GM19452 (cell line): Measurements from ENCODE around the gene KCNG2.

ENCODE experiments used
- ATAC-seq: cut with Tn5 transposase; IDR thresholded peaks from one replicate; pipeline ENCODE4 v1.9.1; 2021; ENCODE audit not compliant: unreplicated experiment

Gene KCNG2

DNA sequence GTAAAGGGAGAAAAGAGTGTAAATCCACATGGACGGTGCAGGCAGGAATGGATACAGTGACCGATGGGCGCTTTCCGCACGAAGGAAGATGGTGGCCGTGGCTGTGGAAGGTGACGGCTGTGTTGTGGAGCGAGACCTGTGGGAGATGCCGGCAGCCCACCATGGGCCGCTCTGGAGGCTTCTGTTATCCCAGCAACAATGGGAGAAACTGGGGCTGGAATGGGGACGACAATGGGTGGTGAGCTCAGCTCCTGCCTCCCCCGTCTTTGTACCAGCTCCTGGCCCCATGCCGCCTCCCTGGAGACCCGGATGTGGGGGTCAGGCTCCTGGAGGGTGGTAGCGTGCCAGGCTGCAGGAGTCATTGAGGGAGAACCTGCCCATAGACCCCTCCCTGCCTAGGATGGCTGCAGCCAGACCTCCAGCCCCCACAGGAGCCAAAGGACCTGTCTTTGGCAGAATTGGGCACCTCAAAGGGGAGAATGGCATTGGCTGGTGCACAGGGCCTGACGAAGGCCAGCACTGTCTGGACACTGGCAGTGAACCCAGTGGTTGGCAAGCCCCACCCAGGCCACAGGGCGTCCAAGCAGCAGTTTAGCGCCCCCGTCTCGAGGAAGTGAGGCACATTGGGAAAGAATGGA, 81.1 kb downstream of the KCNG2 start:
- no peak for ATAC-seq

DNA sequence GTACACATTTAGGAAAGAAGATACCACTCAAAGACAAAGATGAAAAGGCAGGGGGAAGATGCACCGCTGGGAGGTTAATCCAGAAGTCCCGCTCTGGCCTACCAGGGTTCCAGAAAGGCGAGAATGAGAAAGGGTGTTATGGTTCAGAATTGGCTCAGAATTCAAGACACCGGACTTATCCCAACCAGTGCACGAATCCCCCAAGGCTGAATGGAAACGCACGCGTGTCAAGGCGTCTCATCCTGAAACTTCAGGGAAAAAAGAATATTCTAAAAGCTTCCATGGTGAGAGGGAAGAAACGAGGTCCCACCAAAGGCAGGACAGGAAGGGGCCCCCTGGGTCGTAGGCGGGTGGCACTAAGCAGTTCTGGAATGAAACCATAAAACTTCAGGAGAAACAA, 81.8 kb downstream of the KCNG2 start:
- ATAC-seq: no peak

DNA sequence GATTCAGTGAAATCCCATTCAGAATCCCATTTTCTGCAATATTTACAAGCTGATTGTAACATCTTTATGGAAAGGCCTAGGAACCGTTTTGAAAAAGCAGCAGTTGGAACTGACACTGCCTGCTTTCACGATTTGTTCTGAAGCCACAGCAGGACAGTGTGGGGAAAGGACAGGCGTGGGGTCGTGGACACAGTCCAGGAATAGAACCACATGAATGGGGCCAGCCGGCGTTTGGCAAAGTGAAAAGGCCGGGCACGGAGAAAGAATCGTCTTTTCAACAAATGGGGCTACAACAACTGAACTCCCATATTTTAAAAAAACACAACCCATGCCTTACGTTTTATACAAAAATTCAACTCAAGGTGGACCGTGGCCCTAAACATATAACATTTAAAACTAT, 84.0 kb downstream of the KCNG2 start:
- no peak for ATAC-seq

DNA sequence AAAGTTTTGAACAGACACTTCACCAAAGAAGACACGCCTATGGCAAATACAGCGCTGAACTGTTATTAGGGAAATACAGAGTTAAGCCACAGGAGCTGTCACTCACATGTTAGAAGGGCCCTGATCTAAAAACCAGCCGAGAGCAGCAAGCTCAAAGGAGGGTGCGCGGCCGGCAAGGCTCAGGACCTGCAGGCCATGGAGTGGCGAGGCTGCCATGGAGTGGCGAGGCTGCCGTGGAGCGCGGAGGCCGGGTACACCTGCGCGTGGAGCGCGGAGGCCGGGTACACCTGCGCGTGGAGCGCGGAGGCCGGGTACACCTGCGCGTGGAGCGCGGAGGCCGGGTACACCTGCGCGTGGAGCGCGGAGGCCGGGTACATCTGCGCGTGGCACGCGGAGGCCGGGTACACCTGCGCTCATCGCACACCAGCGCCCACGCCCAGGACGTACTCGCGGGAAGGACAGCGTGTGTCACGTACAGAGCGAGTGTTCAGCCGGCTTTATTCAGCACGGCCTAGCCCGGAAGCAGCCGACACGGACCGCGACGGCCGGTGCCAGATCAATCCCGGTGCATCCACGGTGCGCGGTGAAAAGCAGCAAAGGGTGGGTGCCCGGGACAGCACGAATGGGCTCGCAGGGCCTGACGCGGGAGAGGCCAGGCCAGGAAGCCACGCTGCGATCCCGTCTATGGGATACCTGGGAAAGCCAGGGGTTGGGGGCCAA, 84.9 kb downstream of the KCNG2 start:
- ATAC-seq: no peak

DNA sequence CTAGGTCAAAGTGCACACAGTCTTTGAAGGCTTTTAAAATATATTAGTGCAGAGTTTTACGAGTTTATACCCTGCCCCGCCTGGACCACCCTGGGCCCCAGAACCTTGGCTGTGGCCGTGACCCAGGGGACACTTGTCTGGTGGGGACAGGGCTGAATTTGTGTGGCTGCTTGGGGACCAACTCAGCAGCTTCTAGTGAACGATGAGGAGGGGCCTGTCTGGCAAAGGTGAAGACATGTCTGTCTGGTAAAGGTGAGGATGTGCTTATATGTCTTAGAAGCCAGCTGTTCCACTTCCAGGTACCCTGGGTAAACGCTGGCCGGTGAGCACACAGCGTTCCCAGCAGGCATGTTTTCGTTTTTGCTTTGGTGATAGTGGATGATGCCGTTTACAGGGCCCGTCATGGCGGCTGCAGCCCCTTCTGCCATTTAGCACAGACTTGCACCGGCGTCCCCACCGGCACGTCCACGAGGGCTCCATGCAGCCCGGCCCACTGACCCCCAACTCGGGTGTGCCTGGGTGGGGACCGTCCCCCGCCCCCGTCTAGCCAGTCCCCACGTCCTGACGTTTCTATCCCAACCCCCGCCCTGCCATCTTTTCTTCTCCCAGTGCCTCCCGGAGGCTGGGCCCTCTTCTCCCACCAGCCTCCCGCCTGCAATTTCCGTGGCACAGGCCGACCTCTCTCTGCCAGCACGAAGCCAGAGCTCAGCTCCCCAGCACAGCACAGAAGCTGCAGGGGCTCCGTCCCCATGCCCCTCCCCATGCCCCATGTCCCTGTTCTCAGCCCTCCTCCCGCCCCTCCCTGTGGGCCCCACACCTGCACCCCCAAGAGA, 85.9 kb downstream of the KCNG2 start:
- no peak for ATAC-seq

DNA sequence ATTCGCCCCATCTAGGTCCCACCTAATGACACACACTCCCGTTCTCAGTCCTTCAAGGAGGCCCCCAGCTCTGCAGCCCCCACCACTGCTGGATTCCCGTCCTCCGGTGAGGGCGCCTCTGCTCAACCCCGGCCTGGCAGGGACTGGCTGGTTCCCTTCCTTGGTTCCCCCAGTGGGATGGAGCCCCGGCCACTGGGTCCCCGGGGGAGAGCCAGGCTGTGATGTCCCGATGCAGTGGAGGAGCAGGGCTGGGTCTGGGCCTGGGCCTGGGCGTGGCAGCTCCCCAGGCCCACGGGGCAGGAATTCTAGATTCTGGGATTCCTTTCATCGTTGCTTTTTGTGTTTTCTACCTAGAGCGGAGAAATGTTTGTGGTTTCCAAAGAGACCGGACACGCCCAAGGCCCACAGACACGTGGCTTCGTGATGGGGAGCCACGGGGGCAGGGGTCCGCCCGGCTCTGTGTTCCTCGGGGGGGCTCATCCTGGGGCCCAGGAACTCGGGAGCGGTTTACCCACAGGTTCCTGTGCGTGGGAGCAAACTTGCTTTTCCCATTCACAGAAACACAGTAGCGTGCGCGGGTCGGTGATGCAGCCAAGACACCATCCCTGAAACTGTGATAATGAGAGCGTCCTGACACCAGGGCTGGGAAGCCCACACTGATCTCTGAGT, 86.7 kb downstream of the KCNG2 start:
- no peak for ATAC-seq

DNA sequence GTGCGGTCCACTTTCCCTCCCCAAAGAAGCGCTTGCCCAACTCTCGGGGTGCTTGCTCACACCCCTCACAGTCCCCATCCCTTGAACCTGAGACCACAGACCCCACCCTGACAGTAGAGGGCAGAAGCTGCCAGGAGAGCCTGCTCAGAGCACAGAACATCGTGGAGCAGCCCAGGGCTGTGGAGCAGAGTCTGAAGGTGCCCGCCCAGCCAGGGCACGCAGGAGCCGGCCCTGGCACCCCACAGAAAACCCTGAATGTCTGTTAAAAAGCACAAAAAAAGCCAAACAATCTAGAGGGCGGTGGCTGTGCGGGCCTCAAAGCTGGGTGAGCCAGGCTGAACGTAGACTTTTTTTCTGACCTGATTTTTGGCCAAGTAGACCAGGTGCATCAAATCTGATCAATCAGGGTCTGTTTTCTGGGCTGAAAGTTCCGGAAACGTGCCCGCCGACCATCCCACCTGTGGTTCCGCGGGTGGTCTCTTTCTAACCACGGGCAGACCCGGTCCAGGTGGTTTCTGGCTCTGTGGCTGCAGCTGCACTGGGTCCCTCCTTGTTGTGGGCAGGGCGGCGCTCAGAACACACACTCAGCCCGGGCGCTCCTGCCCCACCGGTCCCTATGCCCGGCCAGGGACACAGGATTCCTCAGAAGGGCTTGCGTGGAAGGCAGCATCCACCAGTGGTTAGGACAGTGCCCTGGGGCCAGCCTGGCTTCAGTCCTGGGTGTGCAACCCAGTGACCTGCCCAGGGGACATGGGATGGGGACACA, 87.4 kb downstream of the KCNG2 start:
- no peak for ATAC-seq

DNA sequence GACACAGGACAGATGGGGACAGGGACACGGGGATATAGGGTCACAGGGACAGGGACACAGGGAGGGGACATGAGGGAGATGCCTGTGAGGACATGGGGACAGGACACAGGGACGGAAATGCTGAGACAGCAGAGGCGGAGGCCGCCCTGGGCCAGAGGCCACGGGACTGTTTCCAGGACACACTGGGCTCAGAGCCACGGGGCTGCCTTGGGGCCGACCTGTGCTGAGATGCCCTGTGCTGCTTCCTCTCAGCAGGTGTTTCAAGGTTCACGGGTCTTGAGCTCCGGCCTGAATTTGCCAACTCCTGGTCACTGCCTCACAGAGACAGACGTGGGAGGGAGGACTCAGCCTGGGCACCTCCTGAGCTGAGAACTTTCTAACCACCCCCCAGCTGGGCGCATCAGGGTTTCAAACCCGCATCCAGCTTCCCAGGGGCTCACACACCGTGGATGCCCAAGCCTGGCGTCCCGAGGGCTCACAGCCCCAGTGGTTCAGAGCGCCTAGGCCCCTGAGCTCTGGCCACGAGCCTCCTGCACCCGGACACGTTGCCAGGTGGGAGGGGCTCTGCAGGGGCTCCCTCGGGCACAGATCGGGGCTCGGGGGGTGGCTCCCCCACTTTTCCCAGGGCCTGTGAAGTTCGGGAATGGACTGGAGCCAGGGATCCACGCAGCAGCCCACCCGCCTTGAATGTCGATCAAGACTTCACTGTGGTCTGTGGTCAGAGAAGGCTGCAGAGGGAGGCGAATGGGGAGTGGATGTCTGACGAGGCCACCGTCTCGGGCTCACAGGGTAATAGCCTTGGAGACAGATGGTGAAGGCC, 89.7 kb downstream of the KCNG2 start:
- no peak for ATAC-seq

DNA sequence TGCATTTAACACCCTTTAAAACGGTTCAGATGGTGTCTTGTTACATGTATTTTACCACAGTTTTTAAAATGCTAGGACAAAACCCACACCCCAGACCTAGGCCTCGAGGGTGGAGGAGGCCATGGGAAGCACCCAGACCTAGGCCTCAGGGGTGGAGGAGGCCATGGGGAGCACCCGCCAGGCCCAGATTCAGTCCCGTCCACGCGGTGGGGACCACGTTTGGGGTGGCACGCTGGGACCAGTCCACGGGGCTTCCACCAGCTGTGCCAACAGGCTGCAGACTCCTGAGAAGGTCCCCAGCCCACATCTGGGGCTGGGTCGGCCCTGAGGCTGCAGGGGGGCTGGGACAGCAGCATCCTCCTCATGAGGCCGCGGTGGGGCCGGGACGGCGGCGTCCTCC, 90.3 kb downstream of the KCNG2 start:
- no peak for ATAC-seq

DNA sequence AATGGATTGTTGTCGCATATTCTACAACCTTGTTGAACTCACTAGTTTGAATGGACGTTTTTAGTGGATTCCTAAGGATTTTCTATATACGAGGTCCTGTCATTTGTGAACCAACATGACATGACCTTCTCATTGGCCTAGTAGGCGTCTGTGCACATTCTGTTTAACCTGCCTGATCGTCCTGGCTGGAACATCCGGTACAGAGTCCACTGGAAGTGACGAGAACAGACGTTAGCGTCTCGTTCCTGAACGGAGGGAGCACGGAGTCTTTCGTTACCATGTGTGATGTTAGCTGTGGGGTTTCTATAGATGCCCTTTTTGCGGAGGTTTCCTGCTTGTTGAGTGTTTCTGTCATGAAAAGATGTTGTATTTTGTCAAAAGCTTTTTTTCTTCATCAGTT, 91.8 kb downstream of the KCNG2 start:
- ATAC-seq: no peak

DNA sequence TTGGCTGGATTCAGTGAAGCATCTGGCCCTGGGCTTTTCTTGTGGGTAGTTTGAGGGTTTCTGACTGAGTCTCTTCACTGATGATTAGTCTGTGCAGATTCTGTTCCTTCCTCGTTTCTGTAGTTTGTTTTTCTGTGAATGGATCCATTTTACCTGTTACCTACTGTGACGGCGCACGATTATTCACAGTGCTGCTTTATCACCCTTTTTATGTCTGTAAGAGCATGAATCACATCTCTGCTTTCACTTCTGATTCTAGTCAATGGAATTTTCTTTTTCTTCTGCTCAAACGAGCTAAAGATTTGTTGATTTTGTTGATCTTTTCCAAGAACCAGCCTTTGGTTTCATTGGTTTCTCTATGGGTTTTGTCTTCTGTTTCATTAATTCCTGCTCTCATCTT, 92.9 kb downstream of the KCNG2 start:
- ATAC-seq: no peak

DNA sequence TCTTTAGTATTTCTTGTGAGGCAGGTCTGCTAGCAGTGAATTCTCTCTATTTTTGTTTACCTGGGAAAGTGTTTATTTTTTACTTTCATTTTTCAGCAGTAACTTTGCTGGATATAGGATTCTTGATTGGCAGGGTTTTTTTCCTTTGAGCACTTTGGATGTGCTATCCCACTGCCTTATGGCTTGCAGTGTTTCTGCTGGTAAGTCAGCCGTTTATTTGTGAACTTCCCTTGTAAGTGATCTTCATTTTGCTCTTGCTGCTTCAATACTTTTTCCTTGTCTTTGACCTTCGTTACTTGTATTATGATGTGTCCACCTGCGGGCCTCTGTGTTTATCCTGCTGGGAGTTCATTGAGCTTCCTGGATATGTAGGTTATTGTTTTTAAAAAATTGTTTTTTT, 99.0 kb downstream of the KCNG2 start:
- no peak for ATAC-seq

DNA sequence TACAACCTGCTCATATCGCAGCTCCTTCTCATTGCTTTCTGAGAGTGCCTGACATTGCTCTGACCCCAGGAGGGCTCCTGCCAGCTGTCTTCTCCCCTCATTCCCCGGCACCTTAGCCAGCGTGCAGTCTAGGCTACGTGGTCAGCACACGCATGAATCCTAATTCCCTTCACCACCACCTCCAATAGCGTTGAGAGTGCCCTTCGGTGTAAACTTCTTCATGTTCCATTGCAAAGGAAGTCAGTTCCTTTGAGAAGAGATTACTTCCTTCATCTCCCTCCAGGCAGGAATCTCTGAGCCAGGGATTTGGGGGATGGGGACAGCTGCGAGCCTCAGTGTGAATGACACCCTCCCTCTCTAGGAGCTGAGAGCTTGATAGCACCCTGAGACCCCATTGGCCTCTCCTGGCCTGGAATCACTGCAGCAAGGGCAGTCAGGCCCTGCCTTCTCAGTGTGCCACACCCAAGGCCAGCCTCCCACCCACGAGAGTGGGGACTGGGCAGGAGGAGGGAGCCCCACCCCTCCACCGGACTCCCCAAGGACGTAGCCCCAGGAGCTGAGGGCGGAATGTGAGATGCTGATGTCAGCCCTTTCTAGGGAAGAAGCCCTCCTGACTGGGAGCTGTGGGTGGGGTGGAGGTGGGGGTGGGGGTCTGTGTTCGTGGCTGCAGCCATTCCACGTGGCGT, 100.3 kb downstream of the KCNG2 start:
- no peak for ATAC-seq

DNA sequence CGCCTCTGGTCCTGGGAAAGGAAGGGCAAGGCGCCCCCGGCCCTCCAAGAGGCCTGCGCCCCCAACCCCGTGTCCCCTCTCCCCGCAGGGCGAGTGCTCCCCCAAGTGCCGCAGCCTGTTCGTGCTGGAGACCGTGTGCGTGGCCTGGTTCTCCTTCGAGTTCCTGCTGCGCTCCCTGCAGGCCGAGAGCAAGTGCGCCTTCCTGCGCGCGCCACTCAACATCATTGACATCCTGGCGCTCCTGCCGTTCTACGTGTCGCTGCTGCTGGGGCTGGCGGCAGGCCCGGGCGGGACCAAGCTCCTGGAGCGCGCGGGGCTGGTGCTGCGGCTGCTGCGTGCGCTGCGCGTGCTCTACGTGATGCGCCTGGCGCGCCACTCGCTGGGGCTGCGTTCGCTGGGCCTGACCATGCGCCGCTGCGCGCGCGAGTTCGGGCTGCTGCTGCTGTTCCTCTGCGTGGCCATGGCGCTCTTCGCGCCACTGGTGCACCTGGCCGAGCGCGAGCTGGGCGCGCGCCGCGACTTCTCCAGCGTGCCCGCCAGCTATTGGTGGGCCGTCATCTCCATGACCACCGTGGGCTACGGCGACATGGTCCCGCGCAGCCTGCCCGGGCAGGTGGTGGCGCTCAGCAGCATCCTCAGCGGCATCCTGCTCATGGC, 101.3 kb downstream of the KCNG2 start:
- ATAC-seq: no peak

DNA sequence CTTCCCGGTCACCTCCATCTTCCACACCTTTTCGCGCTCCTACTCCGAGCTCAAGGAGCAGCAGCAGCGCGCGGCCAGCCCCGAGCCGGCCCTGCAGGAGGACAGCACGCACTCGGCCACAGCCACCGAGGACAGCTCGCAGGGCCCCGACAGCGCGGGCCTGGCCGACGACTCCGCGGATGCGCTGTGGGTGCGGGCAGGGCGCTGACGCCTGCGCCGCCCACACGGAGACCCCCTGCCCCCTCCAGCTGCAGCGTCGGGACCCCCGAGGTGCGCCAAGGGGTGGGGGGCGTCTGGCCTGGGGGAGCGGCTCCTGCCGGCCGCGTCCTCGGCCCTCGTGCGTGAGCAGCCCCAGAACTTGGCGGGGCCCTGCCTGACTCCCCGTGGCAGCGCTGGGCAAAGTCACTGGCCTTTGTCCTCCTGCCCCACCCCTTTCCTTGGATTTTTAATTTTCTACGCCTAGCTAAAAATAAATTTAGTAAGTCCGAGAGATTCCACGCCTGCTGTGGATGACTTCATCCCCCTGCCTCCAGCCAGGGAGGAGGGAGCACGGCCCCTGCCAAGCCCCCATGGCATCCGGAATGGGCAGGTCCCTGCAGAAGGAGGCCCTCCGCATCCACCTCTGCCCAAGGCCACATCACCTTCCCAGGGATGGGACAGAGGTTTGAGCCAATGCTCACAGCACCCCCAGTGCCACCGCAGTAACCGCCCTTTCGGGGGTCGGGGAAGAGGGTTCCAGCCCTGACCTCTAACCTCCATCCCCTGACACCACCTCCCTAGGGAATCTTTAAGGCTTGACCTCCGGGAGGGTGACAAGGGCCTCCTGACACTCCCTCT, 102.1 kb downstream of the KCNG2 start:
- ATAC-seq: no peak

DNA sequence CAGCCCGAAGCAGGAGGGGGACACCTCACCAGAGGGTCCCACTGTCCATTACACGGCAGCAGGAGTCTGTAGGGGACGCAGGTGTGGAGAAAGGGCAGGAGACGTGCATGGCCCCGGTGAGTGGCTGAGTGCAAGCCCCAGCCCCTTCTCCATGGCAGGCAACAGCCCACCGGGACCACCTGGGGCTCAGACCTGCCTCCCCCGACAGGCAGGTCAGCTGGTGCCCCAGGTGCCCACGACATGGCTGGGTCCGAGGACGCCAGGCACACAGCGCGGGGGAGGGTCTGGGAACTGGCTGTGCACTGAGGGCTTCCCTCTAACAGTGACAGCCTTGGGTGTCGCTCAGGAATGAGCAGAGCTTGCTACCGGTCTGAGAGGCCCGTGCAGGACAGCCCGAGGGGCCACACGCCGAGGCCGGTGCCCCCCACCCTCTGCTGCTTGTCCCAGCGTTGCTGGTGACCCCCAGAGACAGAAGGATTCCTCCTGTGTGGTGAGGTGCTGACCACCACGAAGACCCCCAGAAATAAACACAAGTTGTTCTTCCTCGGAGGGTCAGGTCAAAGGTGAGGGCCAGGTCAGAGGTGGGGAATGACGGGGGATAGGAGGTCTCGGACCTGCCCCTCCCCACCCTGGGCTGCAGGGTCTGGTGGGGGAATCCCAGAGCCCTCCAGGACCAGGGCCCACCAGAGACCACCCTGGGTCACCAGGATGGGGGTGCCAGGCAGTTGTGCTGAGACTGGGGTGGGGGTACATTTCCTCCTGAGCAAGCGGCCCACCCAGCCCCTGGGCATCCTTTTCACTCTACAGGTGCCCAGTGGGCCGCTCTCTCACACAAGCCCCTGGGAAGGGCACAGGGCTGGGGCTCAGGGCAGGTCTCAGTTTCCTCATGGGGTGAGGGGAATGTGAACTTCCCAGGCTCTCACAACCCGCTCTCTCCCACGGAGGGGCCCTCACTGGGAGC, 103.2 kb downstream of the KCNG2 start:
- no peak for ATAC-seq

DNA sequence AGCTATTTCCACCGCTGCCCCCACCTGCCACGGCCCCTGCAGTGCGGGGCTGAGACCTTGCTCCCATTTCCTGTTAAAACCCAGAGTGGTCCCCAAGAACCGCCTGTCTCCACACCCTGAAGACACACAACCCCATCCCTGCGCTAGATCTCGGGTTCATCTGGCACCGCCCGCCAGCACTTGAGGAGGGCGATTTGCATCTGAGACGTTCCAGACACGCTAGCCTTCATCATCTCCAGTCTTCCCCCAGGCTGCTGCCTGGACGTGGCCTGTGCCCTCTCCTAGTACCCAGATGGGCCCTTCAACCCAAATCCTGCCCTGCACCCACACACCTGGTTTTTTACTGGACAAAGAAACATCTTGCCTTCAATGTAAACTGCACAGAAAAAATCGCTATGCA, 103.9 kb downstream of the KCNG2 start:
- no peak for ATAC-seq
